ENCODE measurements around the gene EFCAB12.
"Not testable (repeated sequence)": the region's sequence is repeated elsewhere in the genome, so short reads cannot be mapped to it uniquely, and the experiment has no call there.

The EFCAB12 gene

DNA sequence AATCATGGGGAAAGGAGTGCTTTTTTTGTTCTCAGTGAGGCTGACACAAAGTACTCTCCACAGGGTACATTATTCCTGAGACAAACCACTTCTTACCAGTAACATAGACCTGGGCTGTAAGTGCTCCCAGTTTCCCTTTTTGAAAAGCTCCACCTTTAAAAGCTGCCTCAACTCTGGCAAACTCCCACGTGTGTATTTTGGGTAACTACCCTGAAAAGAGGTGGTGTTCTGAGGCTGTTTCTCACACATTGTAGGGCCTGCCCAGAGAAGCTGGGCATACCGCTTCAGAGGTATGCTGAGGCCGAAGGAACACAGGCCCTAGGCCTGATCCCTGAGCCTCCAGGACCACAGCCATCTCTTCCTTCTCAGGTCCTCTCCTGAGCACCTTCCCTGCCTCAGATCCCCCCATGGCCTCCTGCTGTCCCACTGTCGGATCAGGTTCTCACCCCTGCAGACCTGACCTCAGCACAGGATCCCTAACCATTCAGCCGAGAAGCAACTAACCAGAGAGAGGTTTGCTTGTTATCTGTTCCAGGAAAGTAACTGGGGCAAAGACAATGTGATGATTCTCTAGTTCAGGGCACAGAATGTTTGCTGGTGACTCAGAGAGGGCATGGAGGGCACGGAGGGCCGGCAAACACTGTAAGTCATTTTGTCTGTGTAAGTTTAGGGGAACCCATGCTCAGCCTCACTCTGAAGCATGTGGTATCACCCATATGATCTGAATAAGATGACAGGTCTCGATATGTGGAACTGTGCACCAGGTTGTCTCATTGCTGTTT lies 36.1 kb downstream of the EFCAB12 start:
- DNase-seq (ENCODE audit: low read depth), result not testable (repeated sequence)

DNA sequence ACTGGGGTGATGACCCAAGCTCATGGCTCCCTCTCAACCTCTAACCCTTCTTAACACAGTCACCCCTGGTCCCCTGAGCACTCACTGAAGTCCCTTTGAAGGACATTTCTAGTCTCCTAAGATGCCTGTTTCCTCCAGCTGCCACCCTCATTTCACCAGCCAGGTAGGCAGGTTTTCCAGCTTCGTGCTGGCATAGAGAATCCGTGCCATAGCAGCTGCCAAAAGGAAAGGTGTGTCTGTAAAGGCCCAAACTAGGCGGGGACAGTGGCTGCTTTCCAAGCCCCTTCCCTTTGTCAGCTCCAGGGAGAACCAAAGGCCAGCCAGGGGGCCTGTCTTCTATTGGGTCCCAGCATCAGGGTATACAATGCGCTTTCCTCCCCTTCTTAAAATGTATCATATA lies 36.9 kb downstream of the EFCAB12 start:
- not testable (repeated sequence) for DNase-seq (ENCODE audit: low read depth)

DNA sequence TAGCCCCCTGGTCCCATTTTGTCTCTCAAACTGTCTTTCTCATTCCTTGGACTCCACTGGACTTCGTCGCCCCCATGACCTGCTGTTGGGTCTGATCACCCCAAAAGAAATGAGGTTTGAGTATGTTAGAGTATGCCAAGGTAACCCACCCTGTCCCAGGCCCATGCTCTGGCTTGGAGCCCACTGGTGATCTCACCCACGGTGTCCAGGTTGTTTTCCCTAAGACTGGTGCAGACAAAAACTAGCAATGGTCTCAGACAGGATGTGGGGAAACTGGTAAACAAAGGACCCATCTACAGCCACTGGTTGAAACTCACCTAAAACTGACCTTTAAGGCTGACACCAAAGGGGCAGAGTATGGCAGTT lies 38.9 kb downstream of the EFCAB12 start:
- DNase-seq (ENCODE audit: low read depth), result no peak

DNA sequence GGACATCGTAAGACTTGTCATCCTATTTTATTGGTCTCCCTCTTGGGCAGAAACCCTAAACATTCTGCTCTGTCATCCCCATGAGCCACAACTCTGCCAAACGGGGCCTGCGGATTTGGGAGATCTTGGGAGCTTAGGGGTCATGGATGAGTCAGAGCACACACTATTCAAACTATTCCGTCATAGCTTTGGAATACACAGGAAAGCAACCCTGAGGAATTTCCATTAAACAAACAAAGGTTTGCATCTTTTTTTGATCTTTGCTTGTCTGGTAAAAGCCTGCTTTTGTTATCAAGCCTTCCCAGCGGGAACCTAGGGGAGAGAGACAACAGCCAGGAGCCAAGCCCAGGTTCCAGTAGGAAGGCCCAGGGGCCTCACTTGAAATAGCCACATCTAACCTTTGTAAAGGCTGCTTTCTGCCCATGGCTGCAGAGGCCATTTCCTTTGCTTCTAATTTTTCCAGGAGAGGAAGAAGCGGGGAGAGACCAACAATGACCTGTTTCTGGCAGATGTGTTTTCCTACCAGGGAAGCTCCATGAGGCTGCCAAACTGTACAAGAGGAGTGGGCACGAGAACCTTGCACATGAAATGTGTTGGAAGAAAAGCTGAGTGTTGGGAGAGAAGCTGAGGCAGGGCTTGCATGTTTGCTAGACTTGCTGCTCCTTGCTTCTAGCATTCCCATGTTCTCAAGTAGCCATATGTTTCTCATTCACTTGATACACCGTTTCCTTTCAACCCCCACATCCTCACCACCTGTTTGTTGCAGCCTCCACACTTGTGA lies 39.5 kb downstream of the EFCAB12 start:
- not testable (repeated sequence) for DNase-seq (ENCODE audit: low read depth)

DNA sequence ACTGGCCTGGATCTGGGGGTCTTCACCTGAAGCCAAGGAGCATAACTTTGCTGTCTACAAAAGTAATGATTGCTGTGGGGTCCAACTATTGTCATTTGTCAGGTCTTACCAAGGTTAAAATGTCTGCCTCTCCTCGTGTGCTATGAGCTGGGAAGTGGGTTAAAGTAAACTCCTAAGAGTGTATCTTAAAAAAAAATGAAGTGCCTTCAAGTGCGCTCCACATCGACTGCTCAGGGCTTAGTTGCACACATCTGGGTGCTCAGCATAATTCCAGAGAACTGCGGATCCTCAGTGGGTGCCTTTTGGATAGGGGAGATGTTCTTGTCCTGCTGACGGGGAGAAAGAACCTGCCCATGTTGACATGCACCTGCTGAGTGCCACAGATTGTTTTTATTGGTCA lies 40.9 kb downstream of the EFCAB12 start:
- no peak for DNase-seq (ENCODE audit: low read depth)

DNA sequence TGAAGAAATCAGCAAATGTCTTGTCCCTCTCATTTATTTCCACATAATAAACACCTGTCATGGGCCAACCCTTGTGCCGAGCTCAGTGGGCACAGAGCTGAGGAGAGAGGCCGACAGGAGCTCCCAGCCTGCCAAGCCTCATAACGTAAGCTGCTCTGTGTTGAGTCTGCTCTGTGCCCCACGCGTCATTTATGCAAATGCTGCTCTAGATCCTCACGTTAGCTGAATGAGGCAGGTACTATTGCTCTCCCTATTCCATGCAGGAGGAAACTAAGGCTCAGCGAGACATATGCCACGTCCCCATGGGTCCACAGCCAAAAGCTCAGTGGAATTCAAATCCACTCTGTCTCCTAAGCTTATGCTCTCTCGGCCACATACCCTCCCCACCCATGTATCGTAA lies 41.5 kb downstream of the EFCAB12 start:
- no peak for DNase-seq (ENCODE audit: low read depth)

DNA sequence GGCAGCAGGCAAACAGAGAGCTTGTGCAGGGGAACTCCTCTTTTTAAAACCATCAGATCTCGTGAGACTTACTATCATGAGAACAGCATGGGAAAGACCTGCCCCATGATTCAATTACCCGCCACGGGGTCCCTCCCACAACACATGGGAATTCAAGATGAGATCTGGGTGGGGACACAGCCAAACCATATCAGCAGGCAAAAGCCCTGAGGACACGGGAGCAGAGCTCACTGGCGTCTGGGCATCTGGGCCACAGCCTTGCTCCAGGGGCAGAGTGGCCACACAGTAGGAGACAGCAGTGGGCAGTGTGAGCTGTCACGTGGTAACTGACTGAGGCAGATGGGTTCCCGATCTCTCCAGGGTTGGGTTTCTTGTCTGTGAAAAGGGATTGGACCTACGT lies 42.9 kb downstream of the EFCAB12 start:
- not testable (repeated sequence) for DNase-seq (ENCODE audit: low read depth)

DNA sequence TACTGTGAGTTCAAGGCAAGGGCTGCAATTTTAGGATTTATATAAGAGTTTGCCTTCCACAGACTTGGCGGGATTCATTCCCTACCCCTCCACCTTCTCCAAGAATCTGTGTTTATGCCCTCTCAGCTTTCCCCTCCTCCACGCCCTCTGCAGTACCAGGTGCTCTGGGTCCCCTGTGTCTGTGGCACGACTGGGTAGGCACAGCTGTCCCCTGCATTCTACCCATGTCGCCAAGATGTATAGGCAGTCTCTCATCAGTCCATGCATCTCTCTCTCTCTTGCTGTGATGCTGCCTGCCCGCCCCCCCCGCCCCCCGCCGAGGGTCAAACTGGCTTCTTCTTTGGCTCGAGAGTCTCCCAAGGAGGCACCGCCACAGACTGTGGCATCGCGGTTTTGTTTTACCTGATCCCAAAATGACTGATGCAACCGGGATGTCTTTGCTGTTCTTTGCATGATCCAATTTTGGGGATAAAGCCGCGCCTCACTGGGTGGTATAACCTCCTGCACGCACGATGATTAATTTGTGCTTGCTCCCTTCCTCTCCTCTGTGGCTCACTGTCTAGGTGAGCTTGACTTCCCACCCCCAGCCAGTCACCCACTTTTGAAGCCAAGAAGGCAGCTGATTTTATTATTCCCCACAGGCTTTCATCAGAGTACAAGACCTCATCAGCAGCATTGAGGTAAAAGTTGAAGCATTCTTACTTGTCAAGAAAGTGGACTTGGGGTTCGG lies 43.7 kb downstream of the EFCAB12 start:
- DNase-seq (ENCODE audit: low read depth), result no peak

DNA sequence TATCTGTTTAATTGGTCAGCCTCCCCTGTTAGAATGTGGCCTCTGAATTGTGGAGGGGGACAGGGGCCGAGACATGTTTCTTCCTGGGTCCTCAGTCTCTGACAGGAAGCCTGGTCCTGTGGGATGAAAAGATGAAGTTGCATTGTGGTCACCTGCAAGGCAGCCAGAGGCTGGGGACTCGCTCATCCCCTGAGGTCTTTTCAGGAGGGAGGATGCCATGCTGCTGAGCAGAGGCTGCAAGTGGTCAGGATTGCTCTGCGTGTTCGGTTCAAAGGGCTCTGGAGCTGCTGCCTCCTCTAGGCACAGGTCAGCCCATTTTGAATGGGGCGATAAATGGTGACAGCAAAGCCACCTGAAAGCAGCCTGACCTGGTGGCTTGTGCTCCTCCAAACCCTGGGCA lies 44.3 kb downstream of the EFCAB12 start:
- not testable (repeated sequence) for DNase-seq (ENCODE audit: low read depth)

DNA sequence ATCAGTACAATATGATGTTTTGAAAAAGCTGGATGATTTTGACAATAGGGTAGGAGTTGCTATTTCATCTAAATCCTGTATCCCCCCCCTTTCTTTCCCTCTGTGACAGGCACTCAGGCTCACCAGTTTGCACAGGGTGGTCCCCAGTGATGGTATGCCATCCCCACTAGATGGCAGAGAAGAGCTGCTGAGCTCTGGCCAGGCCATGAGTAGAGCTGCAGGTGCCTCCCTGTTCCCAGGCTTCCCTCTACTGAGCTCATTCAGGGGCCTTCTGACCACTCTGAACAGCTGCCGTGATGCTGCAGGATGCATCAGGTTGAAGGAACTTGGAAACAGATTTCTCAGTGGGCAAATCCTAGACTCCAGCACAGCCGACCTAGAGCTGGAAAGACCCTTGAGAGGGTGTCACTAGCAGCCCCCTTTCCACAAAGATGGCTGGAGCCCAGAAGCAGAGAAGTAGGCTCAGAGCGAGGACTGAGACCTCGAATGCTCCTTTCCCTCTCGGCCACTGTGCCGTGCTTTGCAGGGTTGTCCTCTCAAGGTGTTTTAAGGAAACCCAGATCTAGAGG lies 45.1 kb downstream of the EFCAB12 start:
- DNase-seq (ENCODE audit: low read depth), result no peak

DNA sequence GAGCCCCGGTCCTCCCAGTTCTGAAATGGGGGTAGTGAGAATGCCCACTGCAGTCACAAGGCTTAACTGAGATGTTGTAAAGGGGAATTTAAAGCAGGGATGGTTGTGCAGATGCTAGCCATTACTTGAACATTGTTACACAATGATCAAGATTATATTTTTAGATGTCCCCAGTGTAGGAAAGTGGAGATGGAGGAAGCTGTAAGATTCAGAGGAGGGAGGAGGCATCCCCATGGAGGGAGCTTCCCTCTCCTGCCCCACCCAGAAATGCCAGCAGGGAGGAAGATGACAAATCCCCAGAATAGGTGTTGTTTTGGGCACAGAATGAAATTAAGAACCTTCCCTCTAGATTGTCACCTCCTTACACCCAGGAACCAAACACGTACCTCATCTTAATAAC lies 46.1 kb downstream of the EFCAB12 start:
- DNase-seq (ENCODE audit: low read depth), result no peak

DNA sequence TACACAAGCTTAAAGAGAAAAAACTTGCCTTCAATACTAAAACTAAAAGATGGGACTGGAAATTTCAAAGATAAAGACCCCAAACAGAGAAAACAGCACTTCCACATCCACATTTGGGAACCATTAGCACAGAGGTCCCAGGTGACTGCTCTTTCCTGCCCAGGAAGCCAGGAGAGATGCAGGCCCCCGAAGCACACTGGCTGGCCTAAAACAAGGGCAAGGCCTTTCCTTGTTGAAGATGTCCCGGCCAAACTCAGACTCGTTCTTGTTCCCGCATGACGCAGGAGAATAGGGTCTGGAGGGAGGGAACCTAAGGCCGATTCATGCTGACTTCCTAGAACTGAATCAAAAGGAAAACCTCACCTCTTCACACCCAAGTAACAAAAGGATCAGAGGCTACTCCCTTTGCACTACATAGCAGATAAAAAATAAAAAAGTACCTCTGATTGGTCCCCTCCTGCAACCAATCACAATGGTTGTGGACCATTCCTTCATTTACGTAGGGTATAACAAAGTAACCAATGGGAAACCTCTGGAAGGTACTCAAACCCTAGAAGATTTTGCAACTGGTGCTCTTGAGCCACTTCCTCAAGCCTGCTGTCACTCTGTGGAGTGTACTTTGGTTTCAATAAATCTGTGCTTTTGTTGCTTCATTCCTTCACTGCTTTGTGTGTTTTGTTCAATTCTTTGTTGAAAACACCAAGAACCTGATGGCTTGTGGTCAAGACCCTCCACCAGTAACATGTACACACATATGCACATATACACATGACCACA lies 48.7 kb downstream of the EFCAB12 start:
- DNase-seq (ENCODE audit: low read depth), result no peak

DNA sequence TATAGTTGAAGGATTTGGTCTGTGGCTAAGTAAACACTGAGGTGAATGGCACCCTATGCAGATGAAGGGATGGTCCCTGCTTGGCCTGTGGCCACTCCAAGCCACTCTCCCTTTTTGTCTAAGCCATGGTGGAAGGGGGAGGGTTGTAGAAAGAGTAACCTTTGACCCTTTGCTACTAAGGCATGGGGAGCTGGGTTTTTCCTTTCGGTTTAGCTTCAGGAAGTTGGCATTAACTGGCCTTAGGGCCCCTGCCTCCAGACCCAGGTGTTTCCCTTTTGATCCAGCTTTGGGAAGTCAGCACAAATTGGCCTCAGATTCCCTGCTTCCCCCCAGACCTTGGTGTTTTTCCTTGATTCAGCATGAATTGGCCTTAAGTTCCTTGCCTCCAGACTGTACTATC lies 49.5 kb downstream of the EFCAB12 start:
- no peak for DNase-seq (ENCODE audit: low read depth)

DNA sequence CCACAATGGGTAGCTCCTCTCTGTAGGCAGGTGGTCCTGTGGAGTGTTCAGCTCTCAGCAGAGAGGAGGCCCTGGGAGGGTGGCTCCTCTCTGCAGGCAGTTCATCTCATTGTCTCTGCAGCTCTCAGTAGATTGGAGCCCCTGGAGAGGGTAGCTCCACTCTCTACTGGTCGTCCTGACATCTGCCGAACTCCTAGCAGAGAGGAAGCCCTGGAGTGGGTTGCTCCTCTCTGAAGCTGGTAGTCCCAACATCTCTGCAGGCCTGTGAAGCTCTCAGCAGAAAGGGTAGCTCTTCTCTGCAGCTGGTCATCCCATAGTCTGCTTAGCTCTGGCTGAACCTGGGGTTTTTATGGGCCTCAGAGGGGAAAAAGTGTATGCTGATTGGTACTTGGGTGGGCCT lies 50.8 kb downstream of the EFCAB12 start:
- no peak for DNase-seq (ENCODE audit: low read depth)

DNA sequence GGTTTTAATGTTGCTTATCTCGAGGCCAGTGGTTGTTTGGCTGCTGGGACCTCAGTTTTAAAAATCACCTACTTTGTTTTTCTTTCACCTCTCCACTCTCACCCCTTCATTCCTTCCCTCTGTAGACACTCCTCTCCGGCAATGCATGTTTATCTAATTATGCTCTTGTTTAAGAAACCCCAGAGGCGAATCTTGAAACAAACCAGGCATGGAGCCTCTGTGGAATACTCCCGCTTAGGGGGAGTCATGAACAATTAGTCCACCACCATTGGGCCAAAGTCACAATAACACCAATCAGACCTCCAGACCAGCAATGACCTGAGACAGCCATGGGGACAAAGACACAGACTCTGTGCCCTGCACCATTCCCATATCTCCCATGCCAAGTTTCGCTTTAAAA lies 53.3 kb downstream of the EFCAB12 start:
- no peak for DNase-seq (ENCODE audit: low read depth)

DNA sequence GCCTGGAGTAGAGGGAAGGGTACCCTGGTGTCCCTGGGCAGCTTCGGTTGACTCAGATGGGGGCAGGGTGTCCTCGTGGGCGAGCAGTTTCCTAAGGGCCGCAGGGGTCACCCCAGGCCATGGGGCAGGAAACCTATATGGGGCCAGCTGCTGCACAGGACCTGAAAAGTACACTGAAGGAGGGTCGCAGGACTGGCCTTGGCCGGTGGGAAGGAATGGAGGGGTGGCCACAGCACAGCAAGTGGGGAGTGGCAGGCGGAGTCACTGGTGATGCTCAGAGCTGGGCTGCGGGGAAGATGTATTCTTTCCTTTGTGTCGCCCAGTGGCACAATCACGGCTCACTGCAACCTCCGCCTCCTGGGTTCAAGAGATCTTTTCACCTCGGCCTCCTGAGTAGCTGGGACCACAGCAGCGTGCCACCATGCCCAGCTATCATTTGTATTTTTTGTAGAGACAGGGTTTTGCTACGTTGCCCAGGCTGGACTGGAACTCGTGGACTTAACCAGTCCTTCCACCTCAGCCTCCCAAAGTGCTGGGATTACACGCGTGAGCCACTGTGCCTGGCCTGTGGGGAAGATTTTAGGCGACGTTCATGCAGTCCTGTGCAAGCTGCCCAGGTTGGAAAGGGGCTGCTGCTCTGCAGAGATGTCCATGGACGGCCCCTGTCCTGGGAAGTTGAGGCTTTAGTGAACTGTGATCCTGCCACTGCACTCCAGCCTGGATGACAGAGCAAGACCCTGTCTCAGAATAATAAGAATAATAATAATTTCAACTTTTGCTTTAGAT lies 57.2 kb downstream of the EFCAB12 start:
- DNase-seq (ENCODE audit: low read depth), result no peak

DNA sequence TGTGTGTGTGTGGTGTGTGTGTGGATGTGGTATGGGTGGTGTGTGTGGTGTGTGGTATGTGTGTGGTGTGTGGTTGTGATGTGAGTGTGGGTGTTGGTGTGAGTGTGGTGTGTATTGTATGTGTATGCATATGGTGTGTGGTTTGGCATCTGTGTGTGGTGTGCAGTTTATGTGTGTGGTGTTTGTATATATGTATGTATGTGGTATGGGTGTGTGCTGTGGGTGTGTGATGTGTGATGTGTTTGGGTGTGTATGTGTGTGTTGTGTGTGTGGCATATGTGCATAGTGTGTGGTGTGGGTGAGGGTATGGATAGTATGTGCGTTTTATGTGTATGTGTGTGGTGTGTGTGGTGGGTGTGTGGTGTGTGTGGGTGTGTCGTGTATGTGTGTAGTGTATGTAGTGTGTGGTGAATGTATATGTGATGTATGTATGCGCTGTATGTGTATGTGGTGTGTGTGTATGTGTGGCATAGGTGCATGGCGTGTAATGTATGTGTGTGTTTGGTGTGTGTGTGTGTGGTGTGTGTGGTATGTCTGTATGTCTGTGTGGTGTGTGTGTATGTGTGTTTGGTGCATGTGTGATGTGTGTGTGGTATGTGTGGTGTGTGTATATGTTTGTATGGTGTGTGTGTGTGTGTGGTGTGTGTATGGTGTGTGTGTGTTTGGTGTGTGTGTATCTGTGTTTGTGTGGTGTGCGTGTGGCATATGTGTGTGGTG lies 58.0 kb downstream of the EFCAB12 start:
- no peak for DNase-seq (ENCODE audit: low read depth)

DNA sequence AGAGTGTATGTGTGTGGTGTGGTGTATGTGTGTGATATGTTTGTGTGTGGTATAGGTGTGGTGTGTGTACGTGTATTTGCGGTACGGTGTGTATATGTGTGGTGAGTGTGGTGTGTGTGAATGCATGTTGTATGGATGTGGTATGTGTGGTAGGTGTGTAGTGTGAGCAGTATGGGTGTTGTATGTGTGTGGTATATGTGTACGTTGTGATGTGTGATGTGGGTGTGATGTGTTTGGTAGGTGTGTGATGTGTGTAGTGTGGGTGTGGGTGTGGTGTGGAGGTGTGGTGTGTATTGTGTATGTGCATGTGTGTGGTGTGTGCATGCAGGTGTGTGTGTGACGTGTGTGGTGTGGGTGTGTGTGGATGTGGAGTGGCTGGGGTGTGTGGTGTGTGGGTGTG lies 58.7 kb downstream of the EFCAB12 start:
- no peak for DNase-seq (ENCODE audit: low read depth)

DNA sequence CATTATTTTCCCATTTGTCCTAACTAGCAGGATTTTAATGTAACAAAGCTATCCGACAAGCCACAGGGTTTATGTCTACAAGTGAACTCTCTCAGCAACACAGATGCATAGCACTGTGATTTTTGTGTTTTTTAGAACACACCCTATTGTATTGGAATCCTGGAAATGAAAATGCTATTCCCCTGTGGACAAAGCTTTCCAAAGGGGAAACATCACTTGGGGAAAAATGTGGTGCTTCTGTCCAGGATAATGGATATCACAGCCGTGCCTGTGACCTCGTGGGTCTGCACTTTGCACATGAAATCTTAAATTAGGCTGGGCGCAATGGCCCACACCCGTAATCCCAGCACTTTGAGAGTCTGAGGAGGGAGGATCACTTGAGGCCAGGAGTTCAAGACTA lies 60.6 kb downstream of the EFCAB12 start:
- no peak for DNase-seq (ENCODE audit: low read depth)

DNA sequence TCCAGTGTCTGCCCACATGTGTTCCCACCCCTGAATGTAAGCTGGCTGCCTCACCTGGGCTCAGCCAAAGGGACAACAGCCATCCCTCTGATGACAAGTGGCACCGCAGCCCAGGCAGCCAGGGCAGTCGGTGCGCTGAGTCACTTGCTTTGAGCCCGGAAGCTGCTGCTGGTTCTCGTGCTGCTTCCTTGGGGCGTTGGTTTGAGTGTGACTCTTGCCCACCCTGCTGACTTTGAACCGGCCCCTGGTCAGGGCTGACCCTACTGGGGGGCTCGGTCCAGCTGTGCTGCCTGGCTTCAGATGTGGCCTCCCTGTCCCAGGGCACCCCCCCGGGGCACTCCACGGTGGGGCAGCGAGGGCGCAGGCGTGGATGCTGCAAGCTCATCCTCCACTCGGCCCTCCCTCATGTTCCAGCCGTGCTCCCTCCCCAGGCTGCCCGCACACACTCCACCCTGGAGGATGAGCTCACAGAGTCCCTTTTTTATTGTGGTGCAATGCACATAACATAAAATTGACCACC lies 62.1 kb downstream of the EFCAB12 start:
- no peak for DNase-seq (ENCODE audit: low read depth)

Measured in T-helper 22 cell (primary cell).